Stimulated activated CD4-positive, alpha-beta T cell treated with anti-CD3 and anti-CD28 coated beads, Interleukin-15, amount 100 ng/mL, for 1 hour (primary cell): ENCODE measurements around the gene EFNA4.

Source experiments
- DNase-seq, 2 donors: peaks; one replicate each; pipeline ENCODE4 v3.0.0-alpha.2; 2020; ENCODE audit warnings: low read depth in 1 of 2, low spot score in 1 of 2

EFNA4 gene

GRCh38 chr1:155063550-155064110 is at the start of gene EFNA4:
EFNA4 (plus strand) TSS chr1:155063740; CDS start chr1:155063824, 84 bp downstream.
- DNase-seq, result peak; percentile 59 to 67

- no peak for DNase-seq
Observed at GRCh38 chr1:155014709-155015508, 48.6 kb upstream of the EFNA4 start.

GRCh38 chr1:155015527-155016230 is 47.9 kb upstream of the EFNA4 start:
- no peak for DNase-seq

GRCh38 chr1:155016231-155016831 is 47.2 kb upstream of the EFNA4 start:
- no peak for DNase-seq

- peak; percentile 82 to 92 for DNase-seq
Observed at GRCh38 chr1:155017041-155017945, 46.2 kb upstream of the EFNA4 start.

- no peak for DNase-seq
Observed at GRCh38 chr1:155017946-155018316, 45.6 kb upstream of the EFNA4 start.

- no peak for DNase-seq
Observed at GRCh38 chr1:155018617-155019348, 44.8 kb upstream of the EFNA4 start.

- no peak for DNase-seq
Observed at GRCh38 chr1:155019377-155020245, 43.9 kb upstream of the EFNA4 start.

- DNase-seq, result no peak
Observed at GRCh38 chr1:155022136-155022926, 41.2 kb upstream of the EFNA4 start.

- no peak for DNase-seq
Observed at GRCh38 chr1:155022927-155023236, 40.7 kb upstream of the EFNA4 start.

- no peak for DNase-seq
Observed at GRCh38 chr1:155023627-155024026, 39.9 kb upstream of the EFNA4 start.

GRCh38 chr1:155024315-155024714 is 39.2 kb upstream of the EFNA4 start:
- DNase-seq, result no peak

GRCh38 chr1:155026154-155026553 is 37.4 kb upstream of the EFNA4 start:
- no peak for DNase-seq

- no peak for DNase-seq
Observed at GRCh38 chr1:155026588-155026987, 37.0 kb upstream of the EFNA4 start.

GRCh38 chr1:155029513-155030242 is 33.9 kb upstream of the EFNA4 start:
- DNase-seq, result no peak

GRCh38 chr1:155030243-155030795 is 33.2 kb upstream of the EFNA4 start:
- no peak for DNase-seq

- no peak for DNase-seq
Observed at GRCh38 chr1:155030899-155031298, 32.6 kb upstream of the EFNA4 start.

GRCh38 chr1:155032886-155033285 is 30.7 kb upstream of the EFNA4 start:
- no peak for DNase-seq
